ENCODE data around the gene LRBA. TPM values are rescaled to one million over a fixed set of nuclear protein-coding genes. Genes with fewer than 3 reads are reported as not detected.

LRBA gene
- total RNA-seq, 1 experiment from 2014 or later: 55.3 TPM

GRCh38 chr4:150769248-150769647 is 245.8 kb downstream of the LRBA start:
- DNase-seq: no peak
- H2BK5ac ChIP-seq (ENCODE audit: insufficient read length, low read length): no peak overlapping the region
- WGBS (ENCODE audit: extremely low coverage, insufficient read length, low lambda C conversion rate): no CpG with 5 or more reads among the region's 2 CpGs
- H2BK20ac ChIP-seq (ENCODE audit: low read depth, low read length, poor library complexity, severe bottlenecking): no peak overlapping the region
- H3K79me1 ChIP-seq (ENCODE audit: insufficient read depth, low read depth, low read length, poor library complexity, severe bottlenecking): no peaks in the 10 kb centered on the region
- no peaks in the 10 kb centered on the region for H3K27me3 ChIP-seq (ENCODE audit: insufficient read depth, low read length)
- H3K18ac ChIP-seq (ENCODE audit: insufficient read length, low read depth, low read length): no peak overlapping the region
- H3K14ac ChIP-seq (ENCODE audit: insufficient read depth, low read length): no peak overlapping the region
- H2BK12ac ChIP-seq (ENCODE audit: insufficient read length, low read depth, low read length): no peak overlapping the region
- H3K27ac ChIP-seq (ENCODE audit: insufficient read length, low read depth, low read length): no peak overlapping the region
- H3K4me2 ChIP-seq (ENCODE audit: insufficient read depth, insufficient read length, low read length): no peak overlapping the region
- TF ChIP-seq CTCF (conservative IDR thresholded peaks at IDR 0.05): no peak
- no peaks in the 10 kb centered on the region for H3K9me3 ChIP-seq (ENCODE audit: control insufficient read depth, low read depth, low read length)
- no peaks in the 10 kb centered on the region for H3K23me2 ChIP-seq (ENCODE audit: insufficient read length, low read depth, low read length, poor library complexity, severe bottlenecking)
- no peaks in the 10 kb centered on the region for H4K20me1 ChIP-seq (ENCODE audit: control insufficient read depth, insufficient read depth, insufficient read length)
- H3K79me2 ChIP-seq (ENCODE audit: insufficient read depth, low read length): no peaks in the 10 kb centered on the region
- H2BK15ac ChIP-seq (ENCODE audit: low read depth, low read length): no peak overlapping the region
- Mint-ChIP-seq H3K36me3 (ENCODE audit: insufficient read depth in 1 of 3, low read depth in 3 of 3) (no peaks in the 10 kb centered on the region; a peak in 2 of 7 replicates), H3K27ac (peak overlapping the region in 2 of 3 experiments; percentile 48 to 88; a peak in 2 of 7 replicates), H3K4me1 (peaks cover 0 to 5% of the 10 kb centered on the region in 2 experiments; a peak in 1 of 4 replicates), H3K4me3 (no peak overlapping the region), H3K9me3 (no peaks in the 10 kb centered on the region), H3K27me3 (ENCODE audit: low read depth) (no peaks in the 10 kb centered on the region)
- H3K4ac ChIP-seq (ENCODE audit: low read depth, low read length): no peak overlapping the region
- H4K91ac ChIP-seq (ENCODE audit: insufficient read length, low read depth, low read length): no peak overlapping the region
- H4K8ac ChIP-seq (replicated peaks; ENCODE audit: insufficient read length, low read depth, low read length): no peak overlapping the region
- H4K5ac ChIP-seq (ENCODE audit: insufficient read length, low read depth, low read length): no peak overlapping the region
- no peaks in the 10 kb centered on the region for H3K4me1 ChIP-seq (ENCODE audit: insufficient read depth, low read length)
- H3K23ac ChIP-seq (ENCODE audit: insufficient read length, low read depth, low read length): no peak overlapping the region
- no peak overlapping the region for H3K9ac ChIP-seq (ENCODE audit: extremely low read depth, insufficient read length, low read length)
- no peak overlapping the region for H2BK120ac ChIP-seq (ENCODE audit: low read depth, low read length, poor library complexity, severe bottlenecking)
- no peak overlapping the region for H2AFZ ChIP-seq (ENCODE audit: low read length)
- no peak overlapping the region for H2AK5ac ChIP-seq (ENCODE audit: insufficient read length, low read length)
- H3K56ac ChIP-seq (ENCODE audit: insufficient read length, low read depth, low read length): no peak overlapping the region
- no peak overlapping the region for H3T11ph ChIP-seq (ENCODE audit: low read length)
